Activated naive CD4-positive, alpha-beta T cell treated with anti-CD3 and anti-CD28 coated beads, Interleukin-2, amount 50 U/mL, for 24 hours (primary cell): Measurements from ENCODE around the gene CNTNAP2.

Experiments
- H3K27ac Mint-ChIP-seq: one replicate; pipeline ENCODE4 v1.8.0; 2021; ENCODE audit warnings: mild to moderate bottlenecking, mixed read lengths
- H3K27me3 Mint-ChIP-seq: one replicate; pipeline ENCODE4 v1.8.0; 2021; ENCODE audit warnings: mixed read lengths
- H3K36me3 Mint-ChIP-seq: one replicate; pipeline ENCODE4 v1.8.0; 2021; ENCODE audit warnings: mixed read lengths
- H3K4me1 Mint-ChIP-seq: one replicate; pipeline ENCODE4 v1.8.0; 2021; ENCODE audit warnings: mixed read lengths
- H3K4me3 Mint-ChIP-seq: one replicate; pipeline ENCODE4 v1.8.0; 2021; ENCODE audit warnings: mild to moderate bottlenecking, mixed read lengths
- H3K9me3 Mint-ChIP-seq: one replicate; pipeline ENCODE4 v1.8.0; 2021; ENCODE audit warnings: mixed read lengths

Gene CNTNAP2

DNA sequence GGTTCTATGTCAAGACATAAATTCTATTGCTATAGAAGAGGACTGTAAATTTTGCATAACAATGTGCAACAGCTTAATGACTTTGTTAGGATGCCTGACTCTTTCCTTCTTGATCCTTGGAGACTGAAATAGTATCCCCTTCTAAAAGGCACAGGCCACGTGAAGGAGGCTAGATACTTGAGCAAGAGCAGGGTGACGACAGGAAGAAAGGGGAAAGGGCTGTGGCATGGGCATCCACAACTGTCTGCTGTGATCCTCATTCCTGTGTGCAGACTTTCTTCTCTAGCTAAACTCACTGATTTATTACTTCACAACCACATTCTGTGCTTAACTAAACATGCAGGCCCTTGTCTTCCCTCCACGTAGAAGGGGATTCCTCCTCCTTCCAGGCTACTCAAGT is 1362.2 kb downstream of the CNTNAP2 start:
- no peaks in the 10 kb centered on the region for H3K36me3 Mint-ChIP-seq
- no peak overlapping the region for H3K4me3 Mint-ChIP-seq
- no peaks in the 10 kb centered on the region for H3K27me3 Mint-ChIP-seq
- H3K4me1 Mint-ChIP-seq = no peaks in the 10 kb centered on the region
- no peak overlapping the region for H3K27ac Mint-ChIP-seq
- H3K9me3 Mint-ChIP-seq = no peaks in the 10 kb centered on the region

DNA sequence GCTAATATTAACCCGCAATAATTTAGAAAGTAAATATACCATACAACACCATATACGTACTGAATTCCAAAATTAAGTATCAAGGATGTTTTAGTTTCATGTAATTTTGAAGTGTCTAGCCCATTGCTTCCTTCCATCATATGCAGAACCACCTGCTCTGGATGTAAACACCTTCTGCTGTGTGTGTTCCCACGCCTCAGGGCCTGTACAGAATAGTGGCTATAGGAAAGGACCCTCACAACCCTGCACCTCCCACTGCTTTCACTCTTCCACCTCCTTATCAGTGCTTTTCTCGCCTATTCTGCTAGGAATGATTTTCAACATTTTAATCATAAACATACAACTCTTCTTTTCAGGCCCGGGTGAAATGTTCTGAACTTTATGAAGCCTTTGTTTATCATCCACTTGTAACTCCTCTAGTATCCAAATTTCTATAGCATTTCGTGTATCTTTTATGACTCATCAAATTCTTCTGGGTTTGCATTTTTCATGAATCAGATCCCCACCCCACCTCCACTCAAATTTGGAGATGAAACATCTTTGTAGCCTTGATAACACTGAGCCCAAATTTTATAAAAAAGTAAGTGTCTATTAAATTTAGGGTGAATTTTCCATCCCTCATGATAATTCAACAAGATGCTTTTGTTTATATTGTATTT is 1367.2 kb downstream of the CNTNAP2 start:
- Mint-ChIP-seq H3K27ac (no peak overlapping the region), H3K4me1 (no peaks in the 10 kb centered on the region), H3K27me3 (no peaks in the 10 kb centered on the region)

DNA sequence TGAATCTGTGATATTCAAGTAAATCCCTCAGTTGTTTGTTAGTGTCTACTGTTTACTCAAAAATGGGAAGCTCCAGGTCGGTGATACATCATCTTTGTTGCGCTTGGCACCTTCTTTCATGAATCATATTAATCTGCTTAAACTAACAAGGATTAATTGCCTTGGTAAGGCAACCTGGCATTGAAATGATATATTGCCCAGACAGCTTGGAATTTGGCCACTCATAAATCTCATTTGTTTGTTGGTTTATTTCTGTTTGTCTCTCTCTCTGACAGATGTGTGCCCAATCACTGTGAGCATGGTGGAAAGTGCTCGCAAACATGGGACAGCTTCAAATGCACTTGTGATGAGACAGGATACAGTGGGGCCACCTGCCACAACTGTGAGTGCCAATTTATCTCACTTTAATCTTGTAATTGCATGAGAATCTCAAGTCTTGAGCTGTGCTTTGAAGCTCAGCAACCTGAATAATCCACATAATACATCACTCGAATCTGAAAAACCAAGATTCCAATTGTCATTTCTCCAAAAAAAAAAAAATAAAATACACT is 1369.1 kb downstream of the CNTNAP2 start:
- no peak overlapping the region for H3K4me3 Mint-ChIP-seq
- no peaks in the 10 kb centered on the region for H3K9me3 Mint-ChIP-seq
- no peaks in the 10 kb centered on the region for H3K27me3 Mint-ChIP-seq
- H3K36me3 Mint-ChIP-seq = no peaks in the 10 kb centered on the region
- H3K4me1 Mint-ChIP-seq = no peaks in the 10 kb centered on the region
- no peak overlapping the region for H3K27ac Mint-ChIP-seq

More for the DNA sequence above, 1367.2 kb downstream of the CNTNAP2 start:
- no peak overlapping the region for H3K4me3 Mint-ChIP-seq
- no peaks in the 10 kb centered on the region for H3K9me3 Mint-ChIP-seq
- H3K36me3 Mint-ChIP-seq = no peaks in the 10 kb centered on the region

DNA sequence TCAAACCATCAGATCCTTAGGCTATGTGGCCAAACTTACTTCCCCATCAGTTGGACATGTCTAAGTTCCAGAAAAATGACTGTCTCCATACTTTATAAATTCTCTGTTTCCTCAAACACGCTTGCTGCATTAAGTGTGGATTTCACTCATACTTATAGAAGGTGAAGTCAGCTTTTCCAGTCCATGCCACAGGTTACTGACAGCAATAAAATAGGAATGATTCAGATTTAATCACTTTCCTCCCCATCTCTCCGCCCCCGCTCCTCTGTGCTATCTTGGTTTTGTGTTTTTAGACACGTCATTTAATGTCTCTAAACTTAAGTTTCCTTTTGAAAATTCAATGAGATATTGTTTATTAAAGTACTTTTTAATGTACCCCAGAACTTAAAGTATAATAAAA is 1376.0 kb downstream of the CNTNAP2 start:
- H3K36me3 Mint-ChIP-seq = no peaks in the 10 kb centered on the region
- no peak overlapping the region for H3K4me3 Mint-ChIP-seq
- H3K27ac Mint-ChIP-seq = no peak overlapping the region
- no peaks in the 10 kb centered on the region for H3K27me3 Mint-ChIP-seq
- no peaks in the 10 kb centered on the region for H3K4me1 Mint-ChIP-seq
- peaks cover 13% of the 10 kb centered on the region for H3K9me3 Mint-ChIP-seq

DNA sequence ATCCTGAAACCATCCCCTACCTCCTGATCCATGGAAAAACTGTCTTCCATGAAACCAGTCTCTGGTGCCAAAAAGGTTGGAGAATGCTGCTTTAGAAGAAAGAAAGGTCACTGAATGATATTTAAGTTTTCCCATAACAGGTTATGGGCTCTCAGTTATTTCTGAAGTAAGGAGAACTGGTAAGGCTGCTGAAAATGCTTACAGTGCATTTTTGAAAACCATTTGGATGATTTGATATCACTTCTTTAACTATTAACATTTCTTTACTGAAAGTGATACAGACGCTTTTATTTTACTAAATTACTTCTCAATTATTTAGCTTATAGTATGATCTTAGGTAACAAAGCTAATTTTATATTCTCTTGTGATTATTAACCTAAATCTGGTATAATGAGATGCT is 1379.6 kb downstream of the CNTNAP2 start:
- Mint-ChIP-seq H3K4me1 (no peaks in the 10 kb centered on the region), H3K27ac (no peak overlapping the region), H3K27me3 (no peaks in the 10 kb centered on the region), H3K36me3 (no peaks in the 10 kb centered on the region), H3K4me3 (no peak overlapping the region), H3K9me3 (peaks cover 13% of the 10 kb centered on the region)

DNA sequence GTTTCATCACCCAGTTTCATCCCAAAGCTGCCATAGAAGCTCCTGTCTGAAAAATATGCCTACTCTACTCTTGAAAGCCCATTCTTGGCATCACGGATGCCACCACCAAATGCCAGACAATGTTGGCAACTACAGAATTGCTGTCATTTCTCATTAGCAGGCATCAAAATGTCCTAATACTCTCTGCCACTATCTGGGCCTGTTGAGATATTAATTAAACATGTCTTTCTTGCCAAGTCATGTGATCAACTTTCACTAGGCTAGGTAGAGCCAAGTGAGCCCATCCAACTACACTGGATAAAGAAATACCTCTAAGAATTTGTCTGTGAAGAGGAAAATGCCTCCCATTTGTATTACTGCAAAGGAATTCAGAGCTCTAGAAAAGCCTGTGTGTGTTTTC is 1380.6 kb downstream of the CNTNAP2 start:
- no peak overlapping the region for H3K27ac Mint-ChIP-seq
- H3K4me3 Mint-ChIP-seq = no peak overlapping the region
- H3K4me1 Mint-ChIP-seq = no peaks in the 10 kb centered on the region
- H3K27me3 Mint-ChIP-seq = no peaks in the 10 kb centered on the region
- H3K36me3 Mint-ChIP-seq = no peaks in the 10 kb centered on the region
- peaks cover 9% of the 10 kb centered on the region for H3K9me3 Mint-ChIP-seq

DNA sequence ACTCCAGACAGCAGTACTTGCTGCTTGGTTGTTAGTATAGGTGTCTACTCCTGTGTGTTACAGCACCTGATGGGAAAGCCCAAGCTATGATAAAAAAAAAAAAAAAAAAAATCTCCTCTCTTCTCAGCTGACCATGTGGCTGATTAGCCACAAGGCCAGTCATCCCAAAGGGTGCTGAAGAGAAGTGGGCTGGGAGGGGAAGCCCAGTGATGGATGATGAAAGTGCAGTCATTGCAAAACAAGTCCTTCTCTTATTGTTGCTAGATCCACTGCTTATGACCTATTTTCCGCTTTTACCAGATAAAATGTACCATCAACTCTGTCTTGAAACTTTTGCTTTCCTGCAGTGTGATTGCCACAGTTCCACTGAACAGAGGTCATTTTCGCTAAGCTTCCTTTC is 1381.5 kb downstream of the CNTNAP2 start:
- no peak overlapping the region for H3K4me3 Mint-ChIP-seq
- H3K27ac Mint-ChIP-seq = no peak overlapping the region
- H3K4me1 Mint-ChIP-seq = no peaks in the 10 kb centered on the region
- H3K36me3 Mint-ChIP-seq = no peaks in the 10 kb centered on the region
- H3K9me3 Mint-ChIP-seq = peaks cover 9% of the 10 kb centered on the region
- no peaks in the 10 kb centered on the region for H3K27me3 Mint-ChIP-seq

DNA sequence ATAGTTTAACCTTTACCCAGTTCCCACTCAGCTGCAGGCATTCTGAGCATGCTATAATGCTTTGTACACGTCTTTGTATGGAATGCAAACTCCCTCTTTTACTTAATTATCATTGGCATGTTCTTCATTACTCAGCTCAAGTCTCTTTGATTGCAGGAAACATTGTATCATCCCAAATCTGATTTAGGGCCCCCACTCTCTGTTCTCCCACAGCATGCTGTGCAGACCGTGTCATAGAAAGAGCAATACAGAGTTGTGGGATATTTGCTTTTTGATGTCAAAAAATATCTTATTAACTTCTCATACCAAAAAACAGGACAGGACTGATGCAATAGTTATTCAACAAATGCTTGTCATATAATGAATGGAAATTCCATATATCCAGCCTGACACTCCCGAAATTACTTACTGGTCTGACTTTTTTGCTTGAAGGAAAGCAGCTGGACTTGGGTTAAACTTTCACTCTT is 1392.5 kb downstream of the CNTNAP2 start:
- no peak overlapping the region for H3K27ac Mint-ChIP-seq
- H3K4me3 Mint-ChIP-seq = no peak overlapping the region
- H3K27me3 Mint-ChIP-seq = no peaks in the 10 kb centered on the region
- H3K9me3 Mint-ChIP-seq = peaks cover 5% of the 10 kb centered on the region
- H3K4me1 Mint-ChIP-seq = no peaks in the 10 kb centered on the region
- no peaks in the 10 kb centered on the region for H3K36me3 Mint-ChIP-seq

DNA sequence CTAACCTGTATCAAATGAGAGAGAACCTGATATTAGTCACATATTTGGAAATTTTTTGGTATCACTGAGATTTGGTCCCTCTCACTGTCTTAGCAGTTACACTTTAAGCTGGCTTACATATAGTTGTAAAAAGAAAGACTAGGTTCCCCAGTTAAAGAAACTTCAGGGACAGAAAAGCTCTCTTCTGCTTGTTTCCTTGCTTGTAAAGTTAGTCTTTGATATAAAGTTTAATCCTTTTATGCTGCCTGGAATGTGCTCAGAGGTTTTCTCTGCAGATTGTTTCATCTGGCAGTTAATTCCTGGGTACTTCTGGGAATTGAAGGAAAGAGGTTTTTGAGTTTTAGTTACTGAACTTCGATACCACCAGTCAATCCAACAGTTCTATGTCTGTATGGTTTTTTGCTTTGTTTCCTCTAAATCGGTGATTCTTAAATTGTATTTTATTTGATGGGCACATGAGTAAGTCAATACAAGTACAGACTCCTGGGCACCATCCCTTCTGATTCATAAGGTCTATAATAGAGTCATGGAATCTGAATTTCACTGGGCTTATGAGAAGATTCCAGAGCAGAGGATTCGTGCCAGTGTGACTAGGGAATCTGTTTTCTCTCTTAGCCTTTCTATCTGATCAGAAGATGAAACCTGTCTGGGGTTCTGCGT is 1393.1 kb downstream of the CNTNAP2 start:
- Mint-ChIP-seq H3K36me3 (no peaks in the 10 kb centered on the region), H3K4me1 (no peaks in the 10 kb centered on the region), H3K27ac (no peak overlapping the region), H3K27me3 (no peaks in the 10 kb centered on the region), H3K4me3 (no peak overlapping the region), H3K9me3 (peaks cover 5% of the 10 kb centered on the region)

DNA sequence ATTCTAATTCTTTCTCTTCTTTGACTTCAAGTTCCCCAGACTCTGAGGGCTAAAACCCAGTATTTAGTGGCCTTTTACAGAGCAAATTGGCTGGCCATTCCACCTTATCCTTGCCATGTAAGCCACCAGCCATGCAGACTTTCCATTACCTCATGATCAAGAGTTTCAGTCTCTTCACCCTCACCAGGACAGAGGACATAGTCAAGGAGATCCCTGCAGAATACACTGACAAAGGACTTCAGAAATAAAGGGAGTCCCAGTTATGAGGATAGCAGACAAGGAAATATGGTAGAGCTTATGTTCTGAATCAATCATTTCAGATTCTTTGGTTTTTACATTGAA is 1393.6 kb downstream of the CNTNAP2 start:
- H3K36me3 Mint-ChIP-seq = no peaks in the 10 kb centered on the region
- peaks cover 5% of the 10 kb centered on the region for H3K9me3 Mint-ChIP-seq
- H3K4me1 Mint-ChIP-seq = no peaks in the 10 kb centered on the region
- H3K27ac Mint-ChIP-seq = no peak overlapping the region
- H3K27me3 Mint-ChIP-seq = no peaks in the 10 kb centered on the region
- H3K4me3 Mint-ChIP-seq = no peak overlapping the region

DNA sequence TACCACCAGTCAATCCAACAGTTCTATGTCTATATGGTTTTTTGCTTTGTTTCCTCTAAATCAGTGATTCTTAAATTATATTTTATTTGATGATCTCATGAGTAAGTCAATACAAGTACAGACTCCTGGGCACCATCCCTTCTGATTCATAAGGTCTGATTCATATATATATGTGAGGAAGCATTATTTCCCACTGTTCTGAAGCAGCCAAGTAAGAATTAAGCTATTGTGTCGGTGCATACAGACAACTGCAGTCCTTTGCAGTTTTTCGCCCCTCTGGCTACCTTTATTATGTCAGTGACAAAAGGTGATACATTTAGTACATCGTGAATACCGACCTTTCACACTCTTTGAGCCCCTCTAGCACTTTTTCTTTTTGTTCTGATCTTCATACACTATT is 1394.3 kb downstream of the CNTNAP2 start:
- no peaks in the 10 kb centered on the region for H3K4me1 Mint-ChIP-seq
- H3K4me3 Mint-ChIP-seq = no peak overlapping the region
- H3K27me3 Mint-ChIP-seq = no peaks in the 10 kb centered on the region
- no peaks in the 10 kb centered on the region for H3K36me3 Mint-ChIP-seq
- no peak overlapping the region for H3K27ac Mint-ChIP-seq
- H3K9me3 Mint-ChIP-seq = peaks cover 5% of the 10 kb centered on the region

DNA sequence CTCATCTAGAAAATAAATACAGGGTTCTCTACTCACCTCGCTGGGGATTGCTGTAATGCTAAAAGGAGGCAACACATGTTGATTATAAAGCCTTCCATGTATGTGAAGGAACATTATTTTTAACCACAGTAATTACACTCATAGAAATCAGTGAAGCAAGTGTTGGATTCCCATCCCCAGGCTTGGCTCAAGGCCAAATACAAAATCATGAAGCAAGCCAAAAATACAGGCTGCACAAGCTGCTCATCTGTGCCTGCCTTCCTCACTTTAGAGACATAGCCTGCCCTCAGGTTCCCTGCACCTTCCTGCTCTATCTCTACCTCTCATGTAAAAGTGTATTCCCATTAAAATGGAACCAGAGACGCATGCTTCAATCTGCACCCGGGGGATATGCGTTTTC is 1396.8 kb downstream of the CNTNAP2 start:
- Mint-ChIP-seq H3K4me3 (no peak overlapping the region), H3K4me1 (no peaks in the 10 kb centered on the region), H3K36me3 (no peaks in the 10 kb centered on the region), H3K27me3 (no peaks in the 10 kb centered on the region), H3K27ac (no peak overlapping the region), H3K9me3 (peaks cover 6% of the 10 kb centered on the region)

DNA sequence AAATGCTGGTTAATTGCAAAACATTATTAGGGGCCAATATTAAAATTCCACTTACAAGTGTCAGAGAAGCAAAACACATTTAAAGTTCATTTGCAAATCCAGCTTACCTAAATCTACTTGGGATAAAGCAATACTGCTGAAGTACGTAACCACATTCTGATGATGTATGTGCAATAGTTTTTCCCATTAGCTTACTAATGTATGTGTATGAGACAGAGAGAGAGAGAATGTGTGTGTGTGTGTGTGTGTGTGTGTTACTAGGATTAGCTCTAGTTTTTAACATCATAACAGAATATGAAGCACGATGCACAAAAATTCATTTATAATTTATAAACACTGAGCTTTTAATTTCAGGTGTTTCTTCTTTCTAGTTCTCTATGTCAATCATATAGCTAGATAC is 1399.8 kb downstream of the CNTNAP2 start:
- Mint-ChIP-seq H3K36me3 (no peaks in the 10 kb centered on the region), H3K4me1 (no peaks in the 10 kb centered on the region), H3K4me3 (no peak overlapping the region), H3K27ac (no peak overlapping the region), H3K27me3 (no peaks in the 10 kb centered on the region), H3K9me3 (peaks cover 6% of the 10 kb centered on the region)

DNA sequence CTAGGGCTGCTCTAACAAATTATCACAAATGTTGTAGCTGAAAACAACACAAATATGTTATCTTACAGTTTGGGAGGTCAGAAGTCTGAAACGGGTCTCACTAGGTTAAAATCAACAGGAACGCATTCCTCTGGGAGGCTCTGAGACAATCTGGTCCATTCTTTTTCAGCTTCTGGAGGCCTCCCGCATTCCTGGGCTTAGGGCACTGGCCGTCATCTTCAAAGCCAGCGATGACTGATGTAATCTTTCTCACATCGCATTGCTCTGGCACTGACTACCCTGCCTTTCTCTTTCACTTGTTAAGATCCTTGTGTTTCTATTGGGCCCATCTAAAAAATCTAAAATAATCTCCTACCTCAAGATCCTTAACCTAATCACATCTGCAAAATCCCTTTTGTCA is 1402.5 kb downstream of the CNTNAP2 start:
- no peak overlapping the region for H3K27ac Mint-ChIP-seq
- no peaks in the 10 kb centered on the region for H3K4me1 Mint-ChIP-seq
- peaks cover 6% of the 10 kb centered on the region for H3K9me3 Mint-ChIP-seq
- H3K27me3 Mint-ChIP-seq = no peaks in the 10 kb centered on the region
- no peak overlapping the region for H3K4me3 Mint-ChIP-seq
- no peaks in the 10 kb centered on the region for H3K36me3 Mint-ChIP-seq

DNA sequence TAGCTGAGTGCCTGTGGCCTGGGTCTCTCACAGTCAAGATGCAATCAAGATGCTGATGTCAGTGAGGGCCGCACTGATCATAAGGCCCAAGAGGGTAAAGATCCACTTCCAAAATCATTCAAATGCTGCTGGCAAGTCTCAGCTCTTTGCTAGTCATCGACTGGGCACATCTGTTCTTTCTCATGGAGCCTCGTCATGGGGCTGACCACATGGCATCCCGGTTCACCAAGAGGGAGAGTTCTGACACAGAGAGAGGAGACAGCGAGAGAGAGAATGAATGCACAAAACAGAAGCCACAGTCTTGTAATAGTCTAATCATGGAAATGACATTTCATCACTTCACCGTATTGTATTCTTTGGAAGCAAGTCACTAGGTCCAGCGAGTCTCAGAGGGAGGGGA is 1406.5 kb downstream of the CNTNAP2 start:
- no peaks in the 10 kb centered on the region for H3K36me3 Mint-ChIP-seq
- no peaks in the 10 kb centered on the region for H3K4me1 Mint-ChIP-seq
- no peak overlapping the region for H3K27ac Mint-ChIP-seq
- no peak overlapping the region for H3K4me3 Mint-ChIP-seq
- H3K27me3 Mint-ChIP-seq = no peaks in the 10 kb centered on the region
- H3K9me3 Mint-ChIP-seq = peaks cover 3% of the 10 kb centered on the region

DNA sequence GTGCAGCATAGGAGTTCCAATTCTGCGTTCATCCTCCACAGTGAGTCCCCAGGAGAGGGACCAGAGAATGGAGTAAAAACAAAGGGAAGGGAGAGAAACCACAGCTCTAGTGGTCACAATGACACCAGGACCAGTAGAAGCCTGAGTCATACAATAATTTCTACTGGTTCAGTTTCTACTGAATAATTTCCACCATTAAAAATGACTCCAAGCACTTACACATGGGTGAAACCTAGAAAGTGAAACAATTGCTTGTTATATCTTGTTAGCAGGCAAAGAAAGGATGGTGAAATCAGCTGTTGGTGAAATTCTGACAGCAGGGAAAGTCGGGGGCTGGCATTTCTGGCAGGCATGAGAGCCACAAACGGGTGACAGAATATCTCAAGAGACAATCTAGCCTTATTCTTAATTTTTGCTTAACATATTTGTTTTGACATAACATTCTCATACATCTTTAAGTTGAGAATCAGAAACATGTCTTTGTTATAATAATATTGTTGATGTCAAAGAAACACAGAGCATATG is 1408.2 kb downstream of the CNTNAP2 start:
- no peak overlapping the region for H3K4me3 Mint-ChIP-seq
- no peak overlapping the region for H3K27ac Mint-ChIP-seq
- H3K9me3 Mint-ChIP-seq = no peaks in the 10 kb centered on the region
- no peaks in the 10 kb centered on the region for H3K36me3 Mint-ChIP-seq
- no peaks in the 10 kb centered on the region for H3K27me3 Mint-ChIP-seq
- no peaks in the 10 kb centered on the region for H3K4me1 Mint-ChIP-seq
